KMS-11 (cell line): ENCODE measurements around the gene KCNK17.

Source experiments
- H2AFZ ChIP-seq: fragments of 200-600 bp; sonication (generic); 2 replicates; pipeline ENCODE4 v1.6.1; 2016; ENCODE audit warnings: antibody characterized with exemption, mixed run types, low read depth
- H3K27ac ChIP-seq: fragments of 200-600 bp; sonication (generic); 2 replicates; pipeline ENCODE4 v1.6.1; 2016; ENCODE audit warnings: mild to moderate bottlenecking, mixed run types
- H3K27me3 ChIP-seq: fragments of 200-600 bp; sonication (generic); 2 replicates; pipeline ENCODE4 v1.6.1; 2017; ENCODE audit warnings: mild to moderate bottlenecking, low read depth, mixed run types, moderate library complexity; ENCODE audit not compliant: insufficient read depth
- H3K36me3 ChIP-seq: fragments of 200-600 bp; sonication (generic); 2 replicates; pipeline ENCODE4 v1.6.1; 2017; ENCODE audit warnings: mild to moderate bottlenecking, mixed run types; ENCODE audit not compliant: insufficient read depth
- H3K4me1 ChIP-seq: fragments of 200-600 bp; sonication (generic); 2 replicates; pipeline ENCODE4 v1.6.1; 2016; ENCODE audit warnings: mild to moderate bottlenecking, low read depth, mixed run types; ENCODE audit not compliant: poor library complexity, severe bottlenecking
- H3K4me2 ChIP-seq: fragments of 200-600 bp; sonication (generic); 2 replicates; pipeline ENCODE4 v1.7.0; 2016; ENCODE audit warnings: mild to moderate bottlenecking, mixed run types
- H3K4me3 ChIP-seq: fragments of 200-600 bp; sonication (generic); IDR thresholded peaks from 2 replicates; pipeline ENCODE4 v1.6.1; 2017; ENCODE audit warnings: low read depth, low read length, mixed read lengths; ENCODE audit not compliant: insufficient read depth
- H3K79me2 ChIP-seq: fragments of 200-600 bp; sonication (generic); 2 replicates; pipeline ENCODE4 v1.6.1; 2016; ENCODE audit warnings: low read depth, mixed run types; ENCODE audit not compliant: insufficient read depth
- H3K9ac ChIP-seq: fragments of 200-600 bp; sonication (generic); 2 replicates; pipeline ENCODE4 v1.6.1; 2016; ENCODE audit warnings: mild to moderate bottlenecking, mixed run types
- H4K20me1 ChIP-seq: fragments of 200-600 bp; sonication (generic); 2 replicates; pipeline ENCODE4 v1.6.1; 2016; ENCODE audit warnings: mild to moderate bottlenecking, mixed run types; ENCODE audit not compliant: insufficient read depth
- TF ChIP-seq, protein P1 (sequence below): fragments of 200-600 bp; sonication (generic); conservative IDR thresholded peaks from 2 replicates; pipeline ENCODE4 v1.6.1; 2017; ENCODE audit warnings: low read depth, mild to moderate bottlenecking, antibody characterized with exemption, low read length, moderate library complexity, mixed read lengths

KCNK17 gene

DNA sequence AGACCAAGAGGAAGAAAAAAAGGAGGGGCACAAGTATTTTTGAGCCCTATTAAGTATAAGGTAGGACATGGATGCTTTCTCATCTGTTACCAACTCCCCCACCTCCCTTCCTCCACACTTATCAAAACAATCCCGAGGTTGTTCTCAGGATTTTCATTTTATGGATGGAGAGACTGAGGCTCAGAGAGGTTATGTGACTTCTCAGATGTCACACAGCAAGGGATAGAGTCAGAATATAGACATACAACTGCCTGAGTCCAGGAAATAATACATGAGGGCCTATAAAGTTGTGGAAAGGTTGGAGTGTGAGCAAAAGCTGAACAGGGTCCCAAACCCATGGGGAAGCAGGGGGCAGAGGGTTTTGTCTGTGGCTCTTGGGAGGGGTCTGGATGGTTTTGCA lies 19.3 kb downstream of the KCNK17 start:
- TF ChIP-seq, protein P1, sequence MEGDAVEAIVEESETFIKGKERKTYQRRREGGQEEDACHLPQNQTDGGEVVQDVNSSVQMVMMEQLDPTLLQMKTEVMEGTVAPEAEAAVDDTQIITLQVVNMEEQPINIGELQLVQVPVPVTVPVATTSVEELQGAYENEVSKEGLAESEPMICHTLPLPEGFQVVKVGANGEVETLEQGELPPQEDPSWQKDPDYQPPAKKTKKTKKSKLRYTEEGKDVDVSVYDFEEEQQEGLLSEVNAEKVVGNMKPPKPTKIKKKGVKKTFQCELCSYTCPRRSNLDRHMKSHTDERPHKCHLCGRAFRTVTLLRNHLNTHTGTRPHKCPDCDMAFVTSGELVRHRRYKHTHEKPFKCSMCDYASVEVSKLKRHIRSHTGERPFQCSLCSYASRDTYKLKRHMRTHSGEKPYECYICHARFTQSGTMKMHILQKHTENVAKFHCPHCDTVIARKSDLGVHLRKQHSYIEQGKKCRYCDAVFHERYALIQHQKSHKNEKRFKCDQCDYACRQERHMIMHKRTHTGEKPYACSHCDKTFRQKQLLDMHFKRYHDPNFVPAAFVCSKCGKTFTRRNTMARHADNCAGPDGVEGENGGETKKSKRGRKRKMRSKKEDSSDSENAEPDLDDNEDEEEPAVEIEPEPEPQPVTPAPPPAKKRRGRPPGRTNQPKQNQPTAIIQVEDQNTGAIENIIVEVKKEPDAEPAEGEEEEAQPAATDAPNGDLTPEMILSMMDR: no peak
- Histone ChIP-seq H3K9ac (no peak overlapping the region), H3K4me2 (no peak overlapping the region), H3K27me3 (no peaks in the 10 kb centered on the region), H4K20me1 (no peaks in the 10 kb centered on the region), H3K4me3 (no peak overlapping the region), H2AFZ (no peak overlapping the region), H3K79me2 (no peaks in the 10 kb centered on the region), H3K36me3 (no peaks in the 10 kb centered on the region), H3K4me1 (no peaks in the 10 kb centered on the region), H3K27ac (no peak overlapping the region)

DNA sequence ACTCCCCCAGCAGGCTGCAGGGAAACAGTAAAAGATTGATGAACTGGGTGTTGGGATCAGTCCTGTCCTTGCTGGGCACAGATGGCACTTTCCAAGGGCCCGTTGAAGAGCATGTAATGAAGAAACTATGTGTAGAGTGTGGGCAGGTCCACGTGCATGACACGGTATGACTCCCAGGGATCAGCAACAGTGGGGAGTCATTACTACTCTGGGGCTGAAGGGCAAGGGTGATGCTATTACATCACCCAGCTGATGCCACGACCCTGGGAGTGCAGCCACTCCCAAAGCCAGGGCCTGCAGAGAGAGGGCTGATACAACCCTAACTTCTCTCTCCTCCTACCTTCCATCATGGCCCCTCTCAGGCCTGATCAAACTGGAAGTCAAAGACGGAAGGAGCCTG lies 20.1 kb downstream of the KCNK17 start:
- H4K20me1 ChIP-seq: no peaks in the 10 kb centered on the region

DNA sequence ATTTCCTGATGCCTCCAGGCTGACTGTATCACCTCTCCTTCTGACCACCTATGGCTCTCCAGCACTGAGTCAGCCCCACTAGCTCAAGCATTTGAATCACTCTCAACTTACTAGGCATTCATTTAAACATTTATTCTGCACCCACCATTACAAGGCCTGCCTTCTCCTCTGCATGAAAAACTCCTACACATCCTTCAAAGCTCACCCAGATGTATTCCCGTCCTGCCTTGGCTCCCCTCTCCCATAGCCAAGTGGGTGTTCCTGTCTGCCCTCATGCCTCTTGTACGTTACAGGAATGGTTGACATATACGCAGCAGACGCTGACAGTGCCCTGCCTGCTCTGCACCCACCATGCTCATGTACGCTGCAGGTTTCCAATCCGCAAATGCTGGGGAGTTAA lies 21.6 kb downstream of the KCNK17 start:
- Histone ChIP-seq H3K9ac (no peak overlapping the region), H3K27me3 (no peaks in the 10 kb centered on the region), H2AFZ (no peak overlapping the region), H3K79me2 (no peaks in the 10 kb centered on the region), H3K4me3 (no peak overlapping the region), H3K4me1 (no peaks in the 10 kb centered on the region), H4K20me1 (no peaks in the 10 kb centered on the region), H3K4me2 (no peak overlapping the region), H3K36me3 (no peaks in the 10 kb centered on the region), H3K27ac (no peak overlapping the region)
- TF ChIP-seq, protein P1: no peak

More for the DNA sequence above, 20.1 kb downstream of the KCNK17 start:
- Histone ChIP-seq H2AFZ (no peak overlapping the region), H3K27me3 (no peaks in the 10 kb centered on the region), H3K27ac (no peak overlapping the region), H3K4me3 (no peak overlapping the region), H3K36me3 (no peaks in the 10 kb centered on the region), H3K4me1 (no peaks in the 10 kb centered on the region), H3K4me2 (no peak overlapping the region), H3K79me2 (no peaks in the 10 kb centered on the region), H3K9ac (no peak overlapping the region)
- TF ChIP-seq, protein P1: no peak

DNA sequence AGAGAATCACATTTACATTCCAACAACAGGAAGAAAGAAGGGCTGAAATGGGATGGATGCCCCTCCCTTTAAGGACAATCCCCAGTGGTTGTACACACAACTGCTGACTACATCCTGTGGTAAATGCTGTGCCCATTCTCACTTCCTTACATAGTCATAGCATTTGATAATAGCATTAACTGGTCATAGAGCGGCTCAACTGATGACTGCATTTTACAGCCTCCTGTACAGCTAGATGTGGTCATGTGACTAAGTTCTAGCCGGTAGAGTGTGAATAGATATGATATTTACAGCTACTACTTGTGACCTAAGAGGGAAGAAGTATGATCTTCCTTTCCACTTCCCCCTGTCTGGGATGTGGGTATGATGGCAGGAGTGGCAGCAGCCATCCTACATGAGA lies 24.7 kb downstream of the KCNK17 start:
- TF ChIP-seq, protein P1: no peak
- Histone ChIP-seq H3K4me1 (no peaks in the 10 kb centered on the region), H2AFZ (no peak overlapping the region), H3K36me3 (no peaks in the 10 kb centered on the region), H3K79me2 (no peaks in the 10 kb centered on the region), H4K20me1 (no peaks in the 10 kb centered on the region), H3K27me3 (no peaks in the 10 kb centered on the region), H3K9ac (no peak overlapping the region), H3K4me3 (no peak overlapping the region), H3K4me2 (no peak overlapping the region), H3K27ac (no peak overlapping the region)
